MM.1S (cell line): ENCODE measurements around the gene CIDEC.
"Not testable (repeated sequence)": the region's sequence is repeated elsewhere in the genome, so short reads cannot be mapped to it uniquely, and the experiment has no call there.

Experiments used
- DNase-seq: peaks from one replicate; pipeline ENCODE4 v3.0.0-alpha.2; 2015
- H2AFZ ChIP-seq: fragments of 300-600 bp; sonication (generic); 2 replicates; pipeline ENCODE4 v1.6.0; 2016; ENCODE audit warnings: antibody characterized with exemption, low read length
- H3F3A ChIP-seq: fragments of 300-600 bp; sonication (generic); 2 replicates; pipeline ENCODE4 v1.6.1; 2016; ENCODE audit warnings: mild to moderate bottlenecking, antibody characterized with exemption, low read length, moderate library complexity, mixed read lengths; ENCODE audit not compliant: insufficient read depth
- H3K27ac ChIP-seq: fragments of 300-600 bp; sonication (generic); 2 replicates; pipeline ENCODE4 v1.5.1; 2016; ENCODE audit warnings: mild to moderate bottlenecking, low read length
- H3K27me3 ChIP-seq: fragments of 300-600 bp; sonication (generic); replicated peaks from 2 replicates; pipeline ENCODE4 v1.6.0; 2016; ENCODE audit warnings: low read length; ENCODE audit not compliant: insufficient read depth
- H3K36me3 ChIP-seq: fragments of 300-600 bp; sonication (generic); replicated peaks from 2 replicates; pipeline ENCODE4 v1.6.1; 2016; ENCODE audit warnings: mild to moderate bottlenecking, low read length, mixed read lengths; ENCODE audit not compliant: insufficient read depth
- H3K4me1 ChIP-seq: fragments of 300-600 bp; sonication (generic); 2 replicates; pipeline ENCODE4 v1.6.1; 2016; ENCODE audit warnings: low read length, mixed read lengths
- H3K4me2 ChIP-seq: fragments of 300-600 bp; sonication (generic); 2 replicates; pipeline ENCODE4 v1.6.0; 2016; ENCODE audit warnings: low read depth, low read length
- H3K4me3 ChIP-seq: fragments of 300-600 bp; sonication (generic); 2 replicates; pipeline ENCODE4 v1.5.1; 2016; ENCODE audit warnings: low read length, mixed read lengths
- H3K79me2 ChIP-seq: fragments of 300-600 bp; sonication (generic); 2 replicates; pipeline ENCODE4 v1.6.1; 2016; ENCODE audit warnings: mixed run types, low read length, mixed read lengths
- H3K9ac ChIP-seq: fragments of 300-600 bp; sonication (generic); 2 replicates; pipeline ENCODE4 v1.6.1; 2016; ENCODE audit warnings: low read length, mixed read lengths
- H3K9me2 ChIP-seq: fragments of 300-600 bp; sonication (generic); replicated peaks from 2 replicates; pipeline ENCODE4 v1.6.1; 2016; ENCODE audit warnings: mild to moderate bottlenecking, low read length, mixed read lengths; ENCODE audit not compliant: insufficient read depth
- H3K9me3 ChIP-seq: fragments of 300-600 bp; sonication (generic); replicated peaks from 2 replicates; pipeline ENCODE4 v1.6.1; 2016; ENCODE audit warnings: mild to moderate bottlenecking, low read length, mixed read lengths; ENCODE audit not compliant: insufficient read depth
- H4K20me1 ChIP-seq: fragments of 300-600 bp; sonication (generic); 2 replicates; pipeline ENCODE4 v1.6.1; 2016; ENCODE audit warnings: mild to moderate bottlenecking, low read length, moderate library complexity, mixed read lengths; ENCODE audit not compliant: insufficient read depth
- CTCF ChIP-seq: fragments of 300-600 bp; sonication (generic); IDR thresholded peaks from 2 replicates; pipeline ENCODE4 v1.5.1; 2016; ENCODE audit warnings: antibody characterized with exemption, low read length, mixed read lengths
- EZH2 ChIP-seq: fragments of 300-600 bp; sonication (generic); optimal IDR thresholded peaks from 2 replicates; pipeline ENCODE3; 2017; ENCODE audit warnings: low read depth, mild to moderate bottlenecking, antibody characterized with exemption, low read length, mixed read lengths
- EZH2phosphoT487 ChIP-seq: fragments of 300-600 bp; sonication (generic); IDR thresholded peaks from 2 replicates; pipeline ENCODE4 v1.6.1; 2018; ENCODE audit warnings: antibody characterized with exemption, low read length

The CIDEC gene

GRCh38 chr3:9866639-9867038, 13.4 kb downstream of the CIDEC start:
- H4K20me1 ChIP-seq, result no peaks in the 10 kb centered on the region
- no peak overlapping the region for H3K4me2 ChIP-seq
- no peaks in the 10 kb centered on the region for H3K79me2 ChIP-seq
- DNase-seq, result no peak
- no peaks in the 10 kb centered on the region for H3K36me3 ChIP-seq
- no peaks in the 10 kb centered on the region for H3K9me2 ChIP-seq
- no peaks in the 10 kb centered on the region for H3K27me3 ChIP-seq
- no peak overlapping the region for H3K4me3 ChIP-seq
- no peak overlapping the region for H3K9ac ChIP-seq
- no peak overlapping the region for H2AFZ ChIP-seq
- H3K4me1 ChIP-seq, result no peaks in the 10 kb centered on the region
- H3F3A ChIP-seq, result no peaks in the 10 kb centered on the region
- TF ChIP-seq EZH2phosphoT487, result no peak
- TF ChIP-seq CTCF, result no peak
- TF ChIP-seq EZH2, result no peak
- no peak overlapping the region for H3K27ac ChIP-seq
- H3K9me3 ChIP-seq, result no peaks in the 10 kb centered on the region

GRCh38 chr3:9865125-9865637, 14.9 kb downstream of the CIDEC start:
- H3K4me2 ChIP-seq, H3K27me3 ChIP-seq, H3K79me2 ChIP-seq, H3K4me3 ChIP-seq, H2AFZ ChIP-seq, H4K20me1 ChIP-seq, H3K9me3 ChIP-seq, H3K27ac ChIP-seq, H3K9ac ChIP-seq, H3K9me2 ChIP-seq, H3K36me3 ChIP-seq, DNase-seq, H3K4me1 ChIP-seq, H3F3A ChIP-seq: not testable (repeated sequence)

GRCh38 chr3:9864200-9864927, 15.7 kb downstream of the CIDEC start:
- H3K27me3 ChIP-seq, result no peaks in the 10 kb centered on the region
- no peaks in the 10 kb centered on the region for H3K9me3 ChIP-seq
- no peak overlapping the region for H2AFZ ChIP-seq
- TF ChIP-seq EZH2phosphoT487 (no peak), EZH2 (no peak), CTCF (no peak)
- H3K9ac ChIP-seq, result no peak overlapping the region
- H3K36me3 ChIP-seq, result no peaks in the 10 kb centered on the region
- no peak overlapping the region for H3K27ac ChIP-seq
- no peaks in the 10 kb centered on the region for H4K20me1 ChIP-seq
- no peaks in the 10 kb centered on the region for H3K4me1 ChIP-seq
- no peak for DNase-seq
- no peaks in the 10 kb centered on the region for H3K79me2 ChIP-seq
- H3K4me3 ChIP-seq, result no peak overlapping the region
- no peak overlapping the region for H3K4me2 ChIP-seq
- H3F3A ChIP-seq, result no peaks in the 10 kb centered on the region
- no peaks in the 10 kb centered on the region for H3K9me2 ChIP-seq

- Histone ChIP-seq H3K27me3 (no peaks in the 10 kb centered on the region), H3K27ac (no peak overlapping the region), H3K4me2 (no peak overlapping the region), H3K9me2 (no peaks in the 10 kb centered on the region), H3K4me3 (no peak overlapping the region), H3K9me3 (no peaks in the 10 kb centered on the region), H3K36me3 (no peaks in the 10 kb centered on the region), H3K9ac (no peak overlapping the region), H2AFZ (no peak overlapping the region), H3K4me1 (no peaks in the 10 kb centered on the region), H4K20me1 (no peaks in the 10 kb centered on the region), H3F3A (no peaks in the 10 kb centered on the region), H3K79me2 (no peaks in the 10 kb centered on the region)
- no peak for DNase-seq
- TF ChIP-seq EZH2phosphoT487 (no peak), EZH2 (no peak), CTCF (no peak)
These were observed 16.8 kb downstream of the CIDEC start for GRCh38 chr3:9863058-9863772.
